H9 (cell line): ENCODE data around the gene NUDT16L1. TPM values are rescaled to one million over a fixed set of nuclear protein-coding genes. Genes with fewer than 3 reads are reported as not detected.

Source experiments
- DNase-seq: peaks from one replicate; pipeline ENCODE4 v3.0.0-alpha.2; 2017
- H2AFZ ChIP-seq: one replicate; pipeline ENCODE4 v1.6.1; 2013; ENCODE audit warnings: mild to moderate bottlenecking, low read length, control low read depth, moderate library complexity
- H2AK5ac ChIP-seq: 2 replicates; pipeline ENCODE4 v1.6.1; 2013; ENCODE audit warnings: low read length, control low read depth, mixed read lengths; ENCODE audit not compliant: insufficient read length
- H2BK120ac ChIP-seq: one replicate; pipeline ENCODE4 v1.6.1; 2013; ENCODE audit warnings: low read depth, mild to moderate bottlenecking, low read length, control low read depth, inconsistent platforms; ENCODE audit not compliant: poor library complexity, severe bottlenecking
- H2BK12ac ChIP-seq: 2 replicates; pipeline ENCODE4 v1.6.1; 2013; ENCODE audit warnings: low read length, control low read depth, mixed read lengths, low read depth; ENCODE audit not compliant: insufficient read length
- H2BK15ac ChIP-seq: 2 replicates; pipeline ENCODE4 v1.6.1; 2013; ENCODE audit warnings: low read depth, low read length, control low read depth
- H2BK20ac ChIP-seq: one replicate; pipeline ENCODE4 v1.6.1; 2013; ENCODE audit warnings: low read depth, mild to moderate bottlenecking, low read length, control low read depth, inconsistent platforms; ENCODE audit not compliant: poor library complexity, severe bottlenecking
- H2BK5ac ChIP-seq: 2 replicates; pipeline ENCODE4 v1.6.1; 2013; ENCODE audit warnings: low read length, control low read depth, mixed read lengths; ENCODE audit not compliant: insufficient read length
- H3K14ac ChIP-seq: 2 replicates; pipeline ENCODE4 v1.6.1; 2013; ENCODE audit warnings: low read length, control low read depth; ENCODE audit not compliant: insufficient read depth
- H3K18ac ChIP-seq: 2 replicates; pipeline ENCODE4 v1.6.1; 2013; ENCODE audit warnings: low read depth, mild to moderate bottlenecking, mixed read lengths, low read length, control low read depth; ENCODE audit not compliant: insufficient read length
- H3K23ac ChIP-seq: 2 replicates; pipeline ENCODE4 v1.6.1; 2013; ENCODE audit warnings: low read length, control low read depth, mixed read lengths, low read depth; ENCODE audit not compliant: insufficient read length
- H3K23me2 ChIP-seq: 2 replicates; pipeline ENCODE4 v1.6.1; 2013; ENCODE audit warnings: low read depth, mild to moderate bottlenecking, mixed read lengths, low read length, control low read depth; ENCODE audit not compliant: insufficient read length, poor library complexity, severe bottlenecking
- H3K27ac ChIP-seq: 2 replicates; pipeline ENCODE4 v1.5.1; 2013; ENCODE audit warnings: low read length, control low read depth, mixed read lengths, low read depth; ENCODE audit not compliant: insufficient read length
- H3K27me3 ChIP-seq: 2 replicates; pipeline ENCODE4 v1.6.1; 2013; ENCODE audit warnings: low read length, control low read depth, inconsistent platforms; ENCODE audit not compliant: insufficient read depth
- H3K4ac ChIP-seq: 2 replicates; pipeline ENCODE4 v1.6.1; 2013; ENCODE audit warnings: low read depth, mild to moderate bottlenecking, control low read depth, inconsistent platforms, low read length, moderate library complexity
- H3K4me1 ChIP-seq: 2 replicates; pipeline ENCODE4 v1.6.1; 2013; ENCODE audit warnings: low read length, control low read depth, inconsistent platforms; ENCODE audit not compliant: insufficient read depth
- H3K4me2 ChIP-seq: 2 replicates; pipeline ENCODE4 v1.6.1; 2013; ENCODE audit warnings: low read length, control low read depth, mixed read lengths; ENCODE audit not compliant: insufficient read length, insufficient read depth
- H3K56ac ChIP-seq: 2 replicates; pipeline ENCODE4 v1.6.1; 2013; ENCODE audit warnings: low read depth, mild to moderate bottlenecking, mixed read lengths, low read length, control low read depth; ENCODE audit not compliant: insufficient read length
- H3K79me1 ChIP-seq: 2 replicates; pipeline ENCODE4 v1.6.1; 2013; ENCODE audit warnings: low read depth, mild to moderate bottlenecking, moderate library complexity, low read length, control low read depth, inconsistent platforms; ENCODE audit not compliant: insufficient read depth, poor library complexity, severe bottlenecking
- H3K79me2 ChIP-seq: 2 replicates; pipeline ENCODE4 v1.6.1; 2013; ENCODE audit warnings: low read length, control low read depth, inconsistent platforms; ENCODE audit not compliant: insufficient read depth
- H3K9ac ChIP-seq: 2 replicates; pipeline ENCODE4 v1.6.1; 2013; ENCODE audit warnings: low read length, control low read depth, mixed read lengths; ENCODE audit not compliant: insufficient read length; ENCODE audit errors: extremely low read depth
- H3K9me3 ChIP-seq: one replicate; pipeline ENCODE4 v1.6.1; 2013; ENCODE audit warnings: low read depth, low read length, inconsistent platforms; ENCODE audit not compliant: control insufficient read depth
- H3T11ph ChIP-seq: one replicate; pipeline ENCODE4 v1.6.1; 2013; ENCODE audit warnings: mild to moderate bottlenecking, low read length, control low read depth, inconsistent platforms
- H4K20me1 ChIP-seq: one replicate; pipeline ENCODE4 v1.6.1; 2013; ENCODE audit not compliant: control insufficient read depth, insufficient read length, insufficient read depth
- H4K5ac ChIP-seq: 2 replicates; pipeline ENCODE4 v1.6.1; 2013; ENCODE audit warnings: low read depth, mild to moderate bottlenecking, mixed read lengths, low read length, control low read depth; ENCODE audit not compliant: insufficient read length
- H4K8ac ChIP-seq: replicated peaks from 2 replicates; pipeline ENCODE4 v1.6.1; 2013; ENCODE audit warnings: low read length, control low read depth, mixed read lengths, low read depth; ENCODE audit not compliant: insufficient read length
- H4K91ac ChIP-seq: 2 replicates; pipeline ENCODE4 v1.6.1; 2013; ENCODE audit warnings: low read depth, mild to moderate bottlenecking, moderate library complexity, mixed read lengths, low read length, control low read depth; ENCODE audit not compliant: insufficient read length
- H3K27ac Mint-ChIP-seq, 3 experiments: 2 replicates in 2 of 3; 3 replicates in 1 of 3; pipeline ENCODE4 v1.8.0; 2020 to 2021; ENCODE audit warnings: mixed read lengths in 3 of 3, mild to moderate bottlenecking in 1 of 3, moderate library complexity in 1 of 3
- H3K27me3 Mint-ChIP-seq: 2 replicates; pipeline ENCODE4 v1.8.0; 2021; ENCODE audit warnings: low read depth, mild to moderate bottlenecking, moderate library complexity, mixed read lengths
- H3K36me3 Mint-ChIP-seq, 3 experiments: 2 replicates in 2 of 3; 3 replicates in 1 of 3; pipeline ENCODE4 v1.8.0; 2020 to 2021; ENCODE audit warnings: low read depth in 3 of 3, mixed read lengths in 3 of 3; ENCODE audit not compliant: insufficient read depth in 1 of 3
- H3K4me1 Mint-ChIP-seq, 2 experiments: 2 replicates each; pipeline ENCODE4 v1.8.0; 2020; ENCODE audit warnings: mixed read lengths in 2 of 2
- H3K4me3 Mint-ChIP-seq, 2 experiments: 2 replicates in 1 of 2; 3 replicates in 1 of 2; pipeline ENCODE4 v1.8.0; 2020 to 2021; ENCODE audit warnings: mild to moderate bottlenecking in 2 of 2, mixed read lengths in 2 of 2, moderate library complexity in 1 of 2
- H3K9me3 Mint-ChIP-seq, 2 experiments: 2 replicates in 1 of 2; 3 replicates in 1 of 2; pipeline ENCODE4 v1.8.0; 2020; ENCODE audit warnings: mild to moderate bottlenecking in 2 of 2, mixed read lengths in 2 of 2, moderate library complexity in 1 of 2
- WGBS: extraction: QIAGEN DNeasy Blood & Tissue Kit; methylation state at CpG from one replicate; pipeline ENCODE4 v1.1.7; 2013; ENCODE audit warnings: missing lambda C conversion rate, low lambda C conversion rate, mixed read lengths; ENCODE audit not compliant: insufficient read length; ENCODE audit errors: extremely low coverage; 5-methylcytosine and 5-hydroxymethylcytosine counted together
- total RNA-seq: library from RNA; stranded (reverse); gene quantifications from 2 replicates; pipeline ENCODE4 v1.2.1, GENCODE V29; 2021
- TF ChIP-seq, protein P1 (sequence below): fragments of 200-600 bp; sonication (generic); conservative IDR thresholded peaks from 3 replicates; pipeline ENCODE4 v1.8.0; 2021; ENCODE audit warnings: antibody characterized with exemption, mild to moderate bottlenecking

NUDT16L1 gene
- total RNA-seq, 1 experiment from 2014 or later = 49.4 TPM

DNA sequence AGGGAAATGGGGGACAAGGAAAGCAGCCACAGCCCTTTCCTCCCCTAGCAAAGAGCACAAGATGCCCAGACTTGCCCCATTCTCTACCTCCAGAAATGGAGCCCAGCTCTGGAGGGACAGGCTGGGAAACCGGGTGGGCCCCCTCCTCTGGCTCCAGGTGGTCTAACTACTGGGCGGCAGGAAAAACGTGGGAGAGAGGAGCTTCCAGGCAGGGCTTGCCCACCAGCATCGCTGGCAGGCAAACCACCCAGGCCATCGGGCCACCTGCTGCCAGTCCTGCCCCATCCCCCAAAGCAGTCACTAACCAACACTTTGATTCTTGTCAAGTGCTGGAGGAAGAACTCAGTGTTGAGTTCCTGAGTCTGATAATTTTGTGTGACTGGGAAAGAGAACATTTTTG lies 25.1 kb downstream of the NUDT16L1 start:
- H3K56ac ChIP-seq = no peak overlapping the region
- no peaks in the 10 kb centered on the region for H3K27me3 ChIP-seq
- Mint-ChIP-seq H3K36me3 (peaks cover 11 to 43% (median 26%) of the 10 kb centered on the region in 3 experiments), H3K4me1 (peaks cover 15 to 30% of the 10 kb centered on the region in 2 experiments), H3K4me3 (no peak overlapping the region), H3K27ac (peak overlapping the region in 2 of 3 experiments; percentile 7 to 11; a peak in 3 of 7 replicates), H3K27me3 (no peaks in the 10 kb centered on the region), H3K9me3 (no peaks in the 10 kb centered on the region)
- no peak overlapping the region for H4K91ac ChIP-seq
- H3K4me2 ChIP-seq = no peak overlapping the region
- no peak overlapping the region for H2BK15ac ChIP-seq
- H4K8ac ChIP-seq = no peak overlapping the region
- H3K9ac ChIP-seq = no peak overlapping the region
- H3K27ac ChIP-seq = no peak overlapping the region
- no peak overlapping the region for H2AK5ac ChIP-seq
- no peak overlapping the region for H4K5ac ChIP-seq
- H3K14ac ChIP-seq = no peak overlapping the region
- no peaks in the 10 kb centered on the region for H3K9me3 ChIP-seq
- no peaks in the 10 kb centered on the region for H3K79me1 ChIP-seq
- no peaks in the 10 kb centered on the region for H3K79me2 ChIP-seq
- no peak overlapping the region for H2AFZ ChIP-seq
- H2BK120ac ChIP-seq = no peak overlapping the region
- no peak for DNase-seq
- TF ChIP-seq, protein P1, sequence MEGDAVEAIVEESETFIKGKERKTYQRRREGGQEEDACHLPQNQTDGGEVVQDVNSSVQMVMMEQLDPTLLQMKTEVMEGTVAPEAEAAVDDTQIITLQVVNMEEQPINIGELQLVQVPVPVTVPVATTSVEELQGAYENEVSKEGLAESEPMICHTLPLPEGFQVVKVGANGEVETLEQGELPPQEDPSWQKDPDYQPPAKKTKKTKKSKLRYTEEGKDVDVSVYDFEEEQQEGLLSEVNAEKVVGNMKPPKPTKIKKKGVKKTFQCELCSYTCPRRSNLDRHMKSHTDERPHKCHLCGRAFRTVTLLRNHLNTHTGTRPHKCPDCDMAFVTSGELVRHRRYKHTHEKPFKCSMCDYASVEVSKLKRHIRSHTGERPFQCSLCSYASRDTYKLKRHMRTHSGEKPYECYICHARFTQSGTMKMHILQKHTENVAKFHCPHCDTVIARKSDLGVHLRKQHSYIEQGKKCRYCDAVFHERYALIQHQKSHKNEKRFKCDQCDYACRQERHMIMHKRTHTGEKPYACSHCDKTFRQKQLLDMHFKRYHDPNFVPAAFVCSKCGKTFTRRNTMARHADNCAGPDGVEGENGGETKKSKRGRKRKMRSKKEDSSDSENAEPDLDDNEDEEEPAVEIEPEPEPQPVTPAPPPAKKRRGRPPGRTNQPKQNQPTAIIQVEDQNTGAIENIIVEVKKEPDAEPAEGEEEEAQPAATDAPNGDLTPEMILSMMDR = no peak
- no peak overlapping the region for H2BK20ac ChIP-seq
- no peaks in the 10 kb centered on the region for H4K20me1 ChIP-seq
- no peak overlapping the region for H3K4ac ChIP-seq
- H3K4me1 ChIP-seq = peaks cover 3% of the 10 kb centered on the region; the same call in 1 of the 2 replicates
- H3K23ac ChIP-seq = no peak overlapping the region
- no CpG with 5 or more reads among the region's 5 CpGs for WGBS
- H3K18ac ChIP-seq = no peak overlapping the region
- H3K23me2 ChIP-seq = no peaks in the 10 kb centered on the region
- H3T11ph ChIP-seq = no peak overlapping the region
- H2BK5ac ChIP-seq = no peak overlapping the region
- no peak overlapping the region for H2BK12ac ChIP-seq
